Breast epithelium (tissue), 3 donors: ENCODE measurements around the gene SKIC2.
"Not testable (repeated sequence)": the region's sequence is repeated elsewhere in the genome, so short reads cannot be mapped to it uniquely, and the experiment has no call there.

Source experiments
- POLR2A ChIP-seq: fragments of 450-650 bp; IDR thresholded peaks from one replicate; pipeline ENCODE4 v1.6.1; 2016; ENCODE audit warnings: antibody characterized with exemption, mild to moderate bottlenecking, moderate library complexity
- POLR2AphosphoS5 ChIP-seq, 3 donors: sonication (generic); formaldehyde crosslinking; IDR thresholded peaks; one replicate each; pipeline ENCODE4 v1.6.1; 2017; ENCODE audit warnings: antibody characterized with exemption in 3 of 3
- TF ChIP-seq, protein P1 (sequence below), 3 donors: fragments of 450-650 bp; IDR thresholded peaks; one replicate each; pipeline ENCODE4 v1.5.1; 2016 to 2017; ENCODE audit warnings: antibody characterized with exemption in 3 of 3, mild to moderate bottlenecking in 3 of 3, moderate library complexity in 3 of 3

DNA sequence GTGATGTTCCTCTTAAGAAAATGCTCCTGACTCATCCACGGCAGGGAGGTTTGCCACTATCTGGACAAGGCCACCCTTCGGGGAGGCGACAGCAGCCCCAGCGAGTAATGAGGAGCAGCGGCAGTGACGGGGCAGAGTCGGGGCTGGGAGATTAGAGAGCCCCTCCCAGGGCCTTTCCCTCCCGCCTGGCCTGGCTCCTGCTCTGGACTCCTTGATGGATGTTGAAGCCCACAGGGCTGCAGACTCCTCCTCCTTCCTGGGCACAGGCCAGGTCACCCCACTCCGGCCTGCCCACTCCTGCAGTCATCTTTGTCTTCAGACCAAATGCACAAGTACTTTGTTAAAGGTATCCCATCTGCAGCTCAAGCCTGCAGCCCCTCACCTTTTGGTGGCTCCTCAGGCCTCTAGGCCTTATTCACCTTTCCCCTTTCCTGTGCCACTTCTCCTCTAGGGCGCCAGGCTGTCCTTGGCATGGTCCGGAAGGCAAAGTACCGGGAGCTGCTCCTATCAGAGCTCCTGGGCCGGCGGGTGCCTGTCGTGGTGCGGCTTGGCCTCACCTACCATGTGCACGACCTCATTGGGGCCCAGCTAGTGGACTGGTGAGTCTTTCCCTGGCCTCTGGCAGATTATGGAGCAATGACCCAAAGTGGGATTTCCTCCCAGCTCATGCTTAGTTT is 54.1 kb downstream of the SKIC2 start:
- TF ChIP-seq POLR2A; POLR2AphosphoS5 (IDR thresholded peaks at IDR 0.05): not testable (repeated sequence)
- TF ChIP-seq, protein P1, sequence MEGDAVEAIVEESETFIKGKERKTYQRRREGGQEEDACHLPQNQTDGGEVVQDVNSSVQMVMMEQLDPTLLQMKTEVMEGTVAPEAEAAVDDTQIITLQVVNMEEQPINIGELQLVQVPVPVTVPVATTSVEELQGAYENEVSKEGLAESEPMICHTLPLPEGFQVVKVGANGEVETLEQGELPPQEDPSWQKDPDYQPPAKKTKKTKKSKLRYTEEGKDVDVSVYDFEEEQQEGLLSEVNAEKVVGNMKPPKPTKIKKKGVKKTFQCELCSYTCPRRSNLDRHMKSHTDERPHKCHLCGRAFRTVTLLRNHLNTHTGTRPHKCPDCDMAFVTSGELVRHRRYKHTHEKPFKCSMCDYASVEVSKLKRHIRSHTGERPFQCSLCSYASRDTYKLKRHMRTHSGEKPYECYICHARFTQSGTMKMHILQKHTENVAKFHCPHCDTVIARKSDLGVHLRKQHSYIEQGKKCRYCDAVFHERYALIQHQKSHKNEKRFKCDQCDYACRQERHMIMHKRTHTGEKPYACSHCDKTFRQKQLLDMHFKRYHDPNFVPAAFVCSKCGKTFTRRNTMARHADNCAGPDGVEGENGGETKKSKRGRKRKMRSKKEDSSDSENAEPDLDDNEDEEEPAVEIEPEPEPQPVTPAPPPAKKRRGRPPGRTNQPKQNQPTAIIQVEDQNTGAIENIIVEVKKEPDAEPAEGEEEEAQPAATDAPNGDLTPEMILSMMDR (IDR thresholded peaks at IDR 0.05), result not testable (repeated sequence)
